ENCODE measurements around the gene GUCY2C. TPM values are rescaled to one million over a fixed set of nuclear protein-coding genes. Genes with fewer than 3 reads are reported as not detected.
A peak's percentile ranks its signal among the peaks of the same experiment; 100 is the strongest.

Gene GUCY2C
- total RNA-seq, 1 experiment from 2014 or later = 1.9 TPM

- H3K27ac Mint-ChIP-seq = no peak overlapping the region
- no peak overlapping the region for H3K4me2 ChIP-seq (ENCODE audit: insufficient read depth, insufficient read length, low read length)
These were observed 66.3 kb downstream of the GUCY2C start for GRCh38 chr12:14629832-14630710.

More at GRCh38 chr12:14629832-14630710, 66.3 kb downstream of the GUCY2C start:
- WGBS (ENCODE audit: extremely low coverage, insufficient read length, low lambda C conversion rate) = no CpG with 5 or more reads among the region's 8 CpGs
- no peak overlapping the region for H3K23ac ChIP-seq (ENCODE audit: insufficient read length, low read depth, low read length)
- H3K23me2 ChIP-seq (ENCODE audit: insufficient read length, low read depth, low read length, poor library complexity, severe bottlenecking) = no peaks in the 10 kb centered on the region
- H4K20me1 ChIP-seq (ENCODE audit: control insufficient read depth, insufficient read depth, insufficient read length) = no peaks in the 10 kb centered on the region
- no peak overlapping the region for H2BK20ac ChIP-seq (ENCODE audit: low read depth, low read length, poor library complexity, severe bottlenecking)
- H3K9ac ChIP-seq (ENCODE audit: extremely low read depth, insufficient read length, low read length) = no peak overlapping the region
- H3K9me3 Mint-ChIP-seq = no peaks in the 10 kb centered on the region; a peak in 1 of 5 replicates
- H4K8ac ChIP-seq (replicated peaks; ENCODE audit: insufficient read length, low read depth, low read length) = no peak overlapping the region
- peaks cover 9 to 20% of the 10 kb centered on the region in 2 experiments for H3K4me1 Mint-ChIP-seq
- peak; percentile 98 for TF ChIP-seq CTCF (conservative IDR thresholded peaks at IDR 0.05)
- peak; percentile 86 for DNase-seq
- no peak overlapping the region for H2BK5ac ChIP-seq (ENCODE audit: insufficient read length, low read length)
- H3K9me3 ChIP-seq (ENCODE audit: control insufficient read depth, low read depth, low read length) = no peaks in the 10 kb centered on the region
- H3K79me1 ChIP-seq (ENCODE audit: insufficient read depth, low read depth, low read length, poor library complexity, severe bottlenecking) = no peaks in the 10 kb centered on the region
- H2BK15ac ChIP-seq (ENCODE audit: low read depth, low read length) = no peak overlapping the region
- no peak overlapping the region for H3K18ac ChIP-seq (ENCODE audit: insufficient read length, low read depth, low read length)
- no peak overlapping the region for H3K14ac ChIP-seq (ENCODE audit: insufficient read depth, low read length)
- H3K4ac ChIP-seq (ENCODE audit: low read depth, low read length) = no peak overlapping the region
- H3K36me3 Mint-ChIP-seq (ENCODE audit: insufficient read depth in 1 of 3, low read depth in 3 of 3) = no peaks in the 10 kb centered on the region
- peaks cover 3% of the 10 kb centered on the region; the same call in 1 of the 2 replicates for H3K4me1 ChIP-seq (ENCODE audit: insufficient read depth, low read length)
- H2AK5ac ChIP-seq (ENCODE audit: insufficient read length, low read length) = no peak overlapping the region
- H3K79me2 ChIP-seq (ENCODE audit: insufficient read depth, low read length) = no peaks in the 10 kb centered on the region
- H4K5ac ChIP-seq (ENCODE audit: insufficient read length, low read depth, low read length) = no peak overlapping the region
- H2BK12ac ChIP-seq (ENCODE audit: insufficient read length, low read depth, low read length) = no peak overlapping the region
- no peak overlapping the region for H2BK120ac ChIP-seq (ENCODE audit: low read depth, low read length, poor library complexity, severe bottlenecking)
- no peak overlapping the region for H3K27ac ChIP-seq (ENCODE audit: insufficient read length, low read depth, low read length)
- no peak overlapping the region for H3T11ph ChIP-seq (ENCODE audit: low read length)
- H3K56ac ChIP-seq (ENCODE audit: insufficient read length, low read depth, low read length) = no peak overlapping the region
- no peaks in the 10 kb centered on the region for H3K27me3 Mint-ChIP-seq (ENCODE audit: low read depth)
- no peaks in the 10 kb centered on the region for H3K27me3 ChIP-seq (ENCODE audit: insufficient read depth, low read length)
- no peak overlapping the region for H3K4me3 Mint-ChIP-seq
- H2AFZ ChIP-seq (ENCODE audit: low read length) = no peak overlapping the region
- no peak overlapping the region for H4K91ac ChIP-seq (ENCODE audit: insufficient read length, low read depth, low read length)

Data from H9 (cell line).